ENCODE results near the gene DAZL.
"Not testable (repeated sequence)": the region's sequence is repeated elsewhere in the genome, so short reads cannot be mapped to it uniquely, and the experiment has no call there.

Gene DAZL

GRCh38 chr3:16604887-16605602, at the start of gene DAZL:
DAZL (minus strand) TSS chr3:16605423; CDS start chr3:16605205, 218 bp downstream.
- no peak for DNase-seq (ENCODE audit: low spot score)

GRCh38 chr3:16654976-16655375, 49.8 kb upstream of the DAZL start:
- no peak for DNase-seq (ENCODE audit: low spot score)

GRCh38 chr3:16653712-16654111, 48.5 kb upstream of the DAZL start:
- DNase-seq (ENCODE audit: low spot score) = no peak

- no peak for DNase-seq (ENCODE audit: low spot score)
These were observed 42.4 kb upstream of the DAZL start for GRCh38 chr3:16647668-16648067.

- DNase-seq (ENCODE audit: low spot score) = no peak
These were observed 34.6 kb upstream of the DAZL start for GRCh38 chr3:16639806-16640205.

GRCh38 chr3:16633948-16634347, 28.7 kb upstream of the DAZL start:
- DNase-seq (ENCODE audit: low spot score) = no peak

GRCh38 chr3:16632395-16632794, 27.2 kb upstream of the DAZL start:
- no peak for DNase-seq (ENCODE audit: low spot score)

GRCh38 chr3:16618721-16619120, 13.5 kb upstream of the DAZL start:
- no peak for DNase-seq (ENCODE audit: low spot score)

- not testable (repeated sequence) for DNase-seq (ENCODE audit: low spot score)
These were observed 11.9 kb upstream of the DAZL start for GRCh38 chr3:16617155-16617554.

GRCh38 chr3:16616083-16616482, 10.9 kb upstream of the DAZL start:
- no peak for DNase-seq (ENCODE audit: low spot score)

GRCh38 chr3:16614033-16615031, 9.1 kb upstream of the DAZL start:
- DNase-seq (ENCODE audit: low spot score) = no peak

- DNase-seq (ENCODE audit: low spot score) = no peak
These were observed 4.8 kb upstream of the DAZL start for GRCh38 chr3:16609927-16610580.

GRCh38 chr3:16608816-16609215, 3.6 kb upstream of the DAZL start:
- DNase-seq (ENCODE audit: low spot score) = no peak

GRCh38 chr3:16607718-16608117, 2.5 kb upstream of the DAZL start:
- DNase-seq (ENCODE audit: low spot score) = no peak

GRCh38 chr3:16606398-16606797, 1.2 kb upstream of the DAZL start:
- DNase-seq (ENCODE audit: low spot score) = no peak

GRCh38 chr3:16605966-16606365, 743 bp upstream of the DAZL start:
- no peak for DNase-seq (ENCODE audit: low spot score)

- DNase-seq (ENCODE audit: low spot score) = no peak
These were observed 790 bp downstream of the DAZL start for GRCh38 chr3:16604433-16604832.

- no peak for DNase-seq (ENCODE audit: low spot score)
These were observed 3.7 kb downstream of the DAZL start for GRCh38 chr3:16601537-16602005.

GRCh38 chr3:16600780-16601536, 4.3 kb downstream of the DAZL start:
- DNase-seq (ENCODE audit: low spot score) = peak; percentile 64

GRCh38 chr3:16599694-16600093, 5.5 kb downstream of the DAZL start:
- DNase-seq (ENCODE audit: low spot score) = no peak

GRCh38 chr3:16596352-16597032, 8.7 kb downstream of the DAZL start:
- no peak for DNase-seq (ENCODE audit: low spot score)

Measured in ecto neural progenitor cell (in vitro differentiated cells).